NCI-H524 (cell line): ENCODE results near the gene GTPBP3.

Experiments used
- DNase-seq, 2 experiments: peaks; one replicate each; lab custom pipeline; 2025; lab: John Stamatoyannopoulos, UW

The GTPBP3 gene

GRCh38 chr19:17327654-17328516, 9.5 kb upstream of the GTPBP3 start:
- DNase-seq, result no peak

GRCh38 chr19:17328517-17329365, 8.6 kb upstream of the GTPBP3 start:
- DNase-seq, result no peak

GRCh38 chr19:17329366-17330261, 7.7 kb upstream of the GTPBP3 start:
- no peak for DNase-seq

- no peak for DNase-seq
These were observed 6.9 kb upstream of the GTPBP3 start for GRCh38 chr19:17330262-17331044.

- no peak for DNase-seq
These were observed 6.3 kb upstream of the GTPBP3 start for GRCh38 chr19:17331045-17331558.

GRCh38 chr19:17332360-17332676, 5.0 kb upstream of the GTPBP3 start:
- no peak for DNase-seq

GRCh38 chr19:17332677-17333581, 4.4 kb upstream of the GTPBP3 start:
- DNase-seq, result peak; percentile 32 to 48

- no peak for DNase-seq
These were observed 3.5 kb upstream of the GTPBP3 start for GRCh38 chr19:17333611-17334413.

- peak; percentile 97 to 98 for DNase-seq
These were observed 2.6 kb upstream of the GTPBP3 start, which contains the start of gene ANO8 for GRCh38 chr19:17334414-17335409. ANO8 (minus strand) TSS chr19:17334855; CDS start chr19:17334670, 185 bp downstream.

GRCh38 chr19:17335575-17335974, 1.8 kb upstream of the GTPBP3 start:
- DNase-seq, result no peak

GRCh38 chr19:17337675-17338432, 501 bp downstream of the GTPBP3 start:
- DNase-seq, result no peak

GRCh38 chr19:17338433-17339078, 1.2 kb downstream of the GTPBP3 start:
- DNase-seq, result no peak

- DNase-seq, result no peak
These were observed 1.9 kb downstream of the GTPBP3 start for GRCh38 chr19:17339088-17339741.

GRCh38 chr19:17340302-17340870, 3.0 kb downstream of the GTPBP3 start:
- DNase-seq, result no peak

GRCh38 chr19:17340871-17341357, 3.6 kb downstream of the GTPBP3 start:
- DNase-seq, result no peak
